HPDE6-E6E7 (cell line): Measurements from ENCODE around the gene ZBTB7C.

ENCODE experiments used
- DNase-seq: peaks from one replicate; pipeline ENCODE4 v3.0.0; 2011; ENCODE audit warnings: missing footprints; ENCODE audit errors: extremely low spot score

Gene ZBTB7C

DNA sequence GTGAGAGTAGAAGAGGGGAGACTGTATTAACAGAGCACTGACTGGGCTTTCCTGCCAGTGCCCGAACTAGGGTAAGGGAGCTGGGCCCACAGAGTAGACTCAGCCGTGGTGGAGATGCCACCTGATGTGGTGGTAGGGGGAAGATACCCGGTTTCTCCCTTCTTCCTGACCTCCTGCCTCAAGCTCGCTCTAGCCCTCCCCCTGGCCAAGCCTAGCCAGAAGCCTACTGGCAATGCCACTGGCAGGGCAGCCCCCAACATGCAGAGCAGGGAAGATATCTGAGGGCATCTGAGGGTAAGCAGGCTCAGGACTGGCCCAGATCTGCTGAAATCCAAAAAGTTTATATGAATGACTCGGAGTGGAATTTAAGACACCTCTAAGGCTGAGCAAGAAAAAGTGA is 316.1 kb downstream of the ZBTB7C start:
- no peak for DNase-seq

- no peak for DNase-seq
Observed at GRCh38 chr18:48091869-48092497, 317.2 kb downstream of the ZBTB7C start.

DNA sequence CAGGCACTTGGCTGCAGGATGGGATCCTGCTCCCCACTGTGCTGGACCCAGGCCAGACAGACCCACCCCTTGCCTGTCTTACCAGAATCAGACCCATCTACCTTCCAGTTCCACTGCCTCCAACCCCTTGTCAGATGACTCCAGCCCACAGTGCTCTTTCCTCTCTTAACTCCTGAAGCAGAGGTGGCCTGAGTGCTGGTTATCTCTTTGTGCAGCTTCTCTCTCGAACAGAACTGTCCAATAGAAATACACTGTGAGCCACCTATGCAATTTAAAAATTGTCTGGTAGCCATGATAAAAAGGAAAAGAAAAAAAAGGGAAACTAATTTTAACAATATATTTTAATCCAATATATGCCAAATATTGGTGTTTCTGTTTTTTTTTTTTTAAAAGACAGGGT is 318.5 kb downstream of the ZBTB7C start:
- DNase-seq: no peak

DNA sequence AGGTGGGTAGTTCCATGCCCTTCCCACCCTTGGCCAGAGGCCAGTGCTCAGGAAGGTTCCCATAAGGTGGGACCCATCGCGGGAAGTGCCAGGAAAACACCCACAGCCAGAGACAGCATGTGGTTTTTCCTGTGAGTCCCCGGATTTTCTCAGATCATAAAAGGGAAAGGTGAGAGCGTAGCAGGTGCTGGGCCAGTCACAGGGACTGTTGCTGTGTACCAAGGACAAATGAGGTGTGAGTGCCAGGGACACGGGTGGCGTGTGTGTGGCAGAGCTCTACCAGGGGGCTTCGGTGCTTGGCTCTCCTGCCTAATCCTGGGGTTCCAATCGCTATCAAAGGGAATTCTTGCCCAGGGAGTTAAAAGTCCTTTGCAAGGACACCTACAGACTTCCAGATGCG is 319.2 kb downstream of the ZBTB7C start:
- no peak for DNase-seq

GRCh38 chr18:48085781-48086487 is 323.2 kb downstream of the ZBTB7C start:
- DNase-seq: no peak

- DNase-seq: no peak
Observed at GRCh38 chr18:48084858-48085257, 324.3 kb downstream of the ZBTB7C start.

DNA sequence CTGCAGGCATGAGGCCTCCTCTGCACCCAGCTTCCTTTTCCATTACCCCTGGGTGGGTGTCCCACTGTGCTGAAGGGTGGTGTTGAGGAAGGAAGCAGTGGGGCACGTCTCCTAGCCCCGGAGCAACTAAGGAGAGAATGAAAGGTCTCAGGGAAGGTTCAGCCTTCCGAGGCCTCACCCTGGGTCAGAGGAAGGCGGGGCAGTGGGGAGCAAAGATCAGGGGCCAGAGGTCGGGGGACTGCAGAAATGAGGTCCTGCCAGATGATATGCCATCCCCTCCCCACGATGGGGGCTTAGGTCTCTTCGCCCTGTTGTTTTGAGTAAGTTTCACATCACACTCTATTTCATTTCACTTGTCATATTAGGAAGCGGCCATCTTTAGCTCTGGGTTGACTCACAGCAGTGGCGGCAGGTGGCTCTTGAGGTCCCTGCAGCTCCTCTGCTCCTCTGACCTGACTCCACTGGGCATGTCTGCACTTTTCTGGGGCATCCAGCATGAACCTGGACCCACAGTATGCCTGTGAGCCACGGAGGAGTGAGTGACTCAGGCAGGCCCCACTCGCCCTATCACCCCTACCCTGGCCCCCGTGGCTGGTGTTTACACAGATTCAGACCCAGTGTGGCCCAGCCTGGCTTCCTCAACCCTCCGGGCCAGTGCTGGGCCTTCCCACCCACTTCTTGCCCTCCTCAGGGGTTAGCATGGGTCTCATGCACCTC is 325.0 kb downstream of the ZBTB7C start:
- no peak for DNase-seq

DNA sequence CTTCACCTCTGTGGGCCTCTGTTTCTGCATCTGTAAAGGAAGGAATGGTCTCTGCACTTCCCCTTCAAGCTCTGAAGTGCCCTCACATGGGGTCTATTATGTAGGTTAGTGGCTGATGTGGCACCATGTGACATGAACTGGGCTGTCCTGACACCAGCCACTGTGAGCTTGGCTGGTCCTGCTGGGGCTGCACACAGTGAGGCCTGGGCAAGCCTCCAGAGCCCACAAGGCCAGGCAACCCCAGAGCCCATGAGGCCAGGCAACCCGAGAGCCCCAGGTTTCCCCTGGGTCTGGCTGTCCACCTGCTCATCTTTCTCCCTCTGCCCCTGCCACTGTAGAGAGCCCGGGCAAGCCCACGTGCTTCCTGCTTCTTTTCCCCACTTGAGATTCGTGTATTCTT is 328.6 kb downstream of the ZBTB7C start:
- DNase-seq: no peak

DNA sequence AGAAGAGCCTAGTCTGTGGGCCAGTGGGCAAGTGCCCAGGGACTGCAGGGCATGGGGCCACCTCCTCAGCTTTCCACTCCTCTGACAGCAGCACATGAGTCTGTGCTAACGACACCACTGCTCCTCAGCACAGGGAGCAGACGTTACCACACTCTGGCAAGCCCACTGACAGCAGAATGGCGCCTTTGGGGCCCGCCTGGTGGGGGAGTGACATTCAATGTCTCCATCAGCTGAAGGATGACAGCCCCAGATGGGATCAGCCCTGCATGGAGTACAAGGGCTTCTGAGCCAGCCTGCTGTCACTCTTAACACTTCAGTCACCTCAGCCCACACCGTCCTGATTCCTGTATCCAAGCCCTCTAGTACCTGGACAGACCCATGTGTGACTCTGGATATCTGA is 329.3 kb downstream of the ZBTB7C start:
- DNase-seq: no peak

- no peak for DNase-seq
Observed at GRCh38 chr18:48078448-48078847, 330.7 kb downstream of the ZBTB7C start.

- no peak for DNase-seq
Observed at GRCh38 chr18:48077291-48077690, 331.9 kb downstream of the ZBTB7C start.

GRCh38 chr18:48076461-48076860 is 332.7 kb downstream of the ZBTB7C start:
- DNase-seq: no peak

DNA sequence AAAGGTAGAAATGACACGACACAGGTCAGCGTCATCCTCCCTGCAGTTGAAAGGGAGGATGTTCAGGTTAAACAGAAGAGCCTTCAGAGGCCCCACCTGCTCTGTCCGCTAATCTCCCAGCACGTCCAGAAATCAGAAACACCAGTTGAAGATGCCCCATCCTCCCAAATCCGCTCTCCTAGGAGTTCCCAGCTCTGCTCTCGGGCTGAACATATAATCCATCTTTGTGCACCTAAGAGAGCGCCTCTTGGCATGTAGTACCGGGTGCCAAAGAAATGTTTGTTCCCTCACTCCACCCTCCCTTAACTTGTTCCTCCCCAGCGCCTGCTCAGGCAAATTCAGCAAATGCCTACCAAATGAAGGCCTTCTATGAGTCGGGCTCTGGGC is 333.5 kb downstream of the ZBTB7C start:
- DNase-seq: no peak

GRCh38 chr18:48074929-48075706 is 334.1 kb downstream of the ZBTB7C start:
- no peak for DNase-seq

DNA sequence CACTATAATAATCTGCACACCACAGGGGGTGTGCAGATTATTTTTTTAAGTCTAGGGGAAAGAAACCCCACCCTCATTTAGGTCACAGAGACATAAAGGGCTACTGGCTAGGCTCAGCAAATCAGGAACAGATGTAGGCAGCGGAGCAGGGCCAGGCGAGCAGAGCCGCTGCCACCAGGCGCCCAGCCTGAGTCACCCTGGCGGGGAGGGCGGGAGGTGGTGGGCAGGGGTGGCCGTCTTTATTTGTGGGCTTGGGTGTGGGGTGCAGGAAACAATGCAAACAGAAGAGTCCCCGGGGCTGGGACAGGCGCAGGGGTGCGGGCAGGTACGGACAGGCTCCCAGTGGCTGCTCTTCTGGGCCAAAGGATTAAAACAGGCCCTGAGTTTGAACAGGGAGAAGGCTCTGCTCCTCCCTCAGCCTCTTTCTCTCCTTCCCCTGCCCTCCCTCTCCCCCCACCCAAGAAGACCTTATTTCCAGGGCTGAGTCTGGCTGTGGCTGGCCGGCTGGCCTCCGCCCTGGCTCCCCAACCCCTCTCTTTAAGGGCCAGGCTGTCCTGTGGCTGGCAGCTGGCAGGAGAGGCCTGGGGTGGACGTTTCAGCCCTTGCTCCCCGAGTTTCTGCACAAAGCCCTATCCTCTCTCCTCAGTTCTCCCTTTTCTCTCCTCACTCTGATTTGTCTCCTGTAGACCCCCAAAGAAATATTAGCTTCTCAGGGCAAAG is 335.8 kb downstream of the ZBTB7C start:
- DNase-seq: peak; percentile 45

GRCh38 chr18:48072428-48073204 is 336.6 kb downstream of the ZBTB7C start:
- DNase-seq: no peak

- no peak for DNase-seq
Observed at GRCh38 chr18:48068916-48069445, 340.2 kb downstream of the ZBTB7C start.

- DNase-seq: no peak
Observed at GRCh38 chr18:48066225-48066652, 342.9 kb downstream of the ZBTB7C start.

GRCh38 chr18:48065601-48065995 is 343.6 kb downstream of the ZBTB7C start:
- no peak for DNase-seq

DNA sequence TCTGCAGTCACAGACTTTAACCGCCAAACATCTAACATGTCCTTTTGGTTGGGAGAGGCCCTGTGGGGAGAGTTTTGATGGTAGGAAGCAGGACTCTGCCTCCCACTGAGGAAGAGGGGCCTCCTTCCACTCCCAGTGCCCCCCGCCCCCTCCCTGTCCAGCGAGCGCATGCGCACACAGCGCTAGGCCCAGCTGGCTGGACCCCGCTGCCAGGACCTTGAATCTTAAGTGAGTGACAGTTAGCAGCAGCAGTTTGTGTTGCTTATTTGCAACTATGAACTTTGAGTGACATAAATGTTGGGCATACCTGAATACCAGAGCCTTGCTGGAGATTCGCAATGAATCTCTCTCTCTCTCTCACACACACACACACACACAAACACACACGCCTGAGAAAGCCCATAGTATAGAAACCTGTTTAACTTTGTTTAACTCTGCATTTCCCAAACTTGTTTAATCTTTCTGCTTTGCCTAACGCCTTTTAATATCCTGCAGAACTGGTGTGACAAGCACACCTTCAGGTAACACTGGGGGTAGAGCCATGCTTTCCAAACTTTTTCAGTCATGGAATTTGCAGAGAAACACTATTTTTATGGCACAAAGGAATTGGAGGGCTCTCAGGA is 344.1 kb downstream of the ZBTB7C start:
- no peak for DNase-seq
